Tibial nerve (tissue), 4 donors: ENCODE data around the gene CCDC85C. TPM values are rescaled to one million over a fixed set of nuclear protein-coding genes. Genes with fewer than 3 reads are reported as not detected.
"Not testable (repeated sequence)": the region's sequence is repeated elsewhere in the genome, so short reads cannot be mapped to it uniquely, and the experiment has no call there.

ENCODE experiments used
- DNase-seq, 2 donors: peaks; one replicate each; pipeline ENCODE4 v3.0.0-alpha.2; 2019; ENCODE audit warnings: low spot score in 2 of 2
- H3K27ac ChIP-seq, 4 donors: fragments of 200-600 bp; sonication (generic) in 3 of 4; one replicate each; pipeline ENCODE4 v1.5.1; 2017 to 2019; ENCODE audit warnings: mild to moderate bottlenecking in 1 of 4
- H3K27me3 ChIP-seq, 2 donors: fragments of 200-600 bp; sonication (generic) in 1 of 2; one replicate each; pipeline versions ENCODE4 v1.5.1 to v1.6.0; 2017 to 2019
- H3K36me3 ChIP-seq, 3 donors: fragments of 200-600 bp; sonication (generic); one replicate each; pipeline ENCODE4 v1.5.1; 2018 to 2019
- H3K4me1 ChIP-seq, 4 donors: fragments of 200-600 bp; sonication (generic) in 3 of 4; one replicate each; pipeline ENCODE4 v1.5.1; 2017 to 2019
- H3K4me3 ChIP-seq, 4 donors: fragments of 200-600 bp; sonication (generic) in 3 of 4; one replicate each; pipeline ENCODE4 v1.5.1; 2017 to 2019; ENCODE audit warnings: mild to moderate bottlenecking in 1 of 4, moderate library complexity in 1 of 4
- H3K9me3 ChIP-seq, 4 donors: fragments of 200-600 bp; sonication (generic) in 3 of 4; one replicate each; pipeline ENCODE4 v1.5.1; 2017 to 2019
- EP300 ChIP-seq, 2 donors: sonication (generic); formaldehyde crosslinking; IDR thresholded peaks; one replicate each; pipeline ENCODE4 v1.6.1; 2017; ENCODE audit warnings: antibody characterized with exemption in 2 of 2, mild to moderate bottlenecking in 1 of 2
- POLR2A ChIP-seq, 2 donors: fragments of 450-650 bp; IDR thresholded peaks; one replicate each; pipeline ENCODE4 v1.6.1; 2017; ENCODE audit warnings: antibody characterized with exemption in 2 of 2, mild to moderate bottlenecking in 2 of 2, moderate library complexity in 2 of 2
- WGBS, 2 donors: methylation state at CpG; one replicate each; pipeline ENCODE4 v1.1.5; 2018; 5-methylcytosine and 5-hydroxymethylcytosine counted together
- total RNA-seq, 4 donors: library from RNA; depleted of rRNA; stranded (reverse); fragments of >200 nt; gene quantifications; one replicate each; pipeline ENCODE4 v1.1.0, GENCODE V29; 2016
- TF ChIP-seq, protein P1 (sequence below), 5 experiments: fragments of 200-600 bp in 3 of 5; fragments of 450-650 bp in 2 of 5; sonication (generic) in 3 of 5; IDR thresholded peaks; one replicate each; pipeline ENCODE4 v1.5.1; 2016 to 2019; ENCODE audit warnings: antibody characterized with exemption in 5 of 5, mild to moderate bottlenecking in 3 of 5, moderate library complexity in 2 of 5

Gene CCDC85C
- total RNA-seq, 4 donors from 2014 or later, result 0.60 to 4.6 (median 1.8) TPM

DNA sequence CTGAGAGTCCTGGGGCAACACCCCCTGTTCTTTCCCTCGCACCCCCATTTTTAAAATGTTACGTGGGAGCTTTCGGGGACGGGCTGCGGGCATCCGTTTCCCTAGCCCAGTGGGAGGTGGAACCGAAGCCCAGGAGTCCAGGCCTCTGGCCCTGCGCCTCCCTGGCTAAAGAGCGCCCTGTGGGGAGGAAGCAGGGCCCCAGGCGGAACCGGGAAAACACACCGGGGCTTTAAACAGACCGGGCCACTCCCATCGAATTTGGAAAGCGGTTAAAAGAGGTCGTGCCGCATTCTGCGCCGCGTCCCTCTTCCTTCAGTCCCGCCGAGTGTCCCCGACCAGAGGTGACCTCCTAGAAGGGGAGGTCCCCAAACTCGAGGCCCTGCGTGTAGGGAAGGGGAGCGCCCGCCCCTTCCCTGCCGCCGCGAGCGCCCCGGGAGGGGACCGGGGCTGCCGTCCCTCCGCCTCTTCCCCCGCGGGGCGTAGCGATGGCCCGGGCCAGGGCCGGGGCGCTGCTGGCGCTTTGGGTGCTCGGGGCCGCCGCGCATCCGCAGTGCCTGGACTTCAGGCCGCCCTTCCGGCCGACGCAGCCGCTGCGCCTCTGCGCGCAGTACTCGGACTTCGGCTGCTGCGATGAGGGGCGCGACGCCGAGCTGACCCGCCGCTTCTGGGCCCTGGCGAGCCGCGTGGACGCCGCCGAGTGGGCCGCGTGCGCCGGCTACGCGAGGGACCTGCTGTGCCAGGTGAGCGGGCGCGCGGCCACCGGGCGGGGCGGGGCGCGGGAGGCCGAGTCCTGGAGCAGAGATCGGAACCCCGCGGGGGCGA lies 40.9 kb upstream of the CCDC85C start, which contains the start of gene HHIPL1:
HHIPL1 (plus strand) TSS at position 407 of the 822 bp plus-strand sequence; CDS start at position 486, 79 bp downstream.
- peak within 1 kb of the TSS in 2 of 4 donors; percentile 22 to 59 for H3K27ac ChIP-seq
- WGBS, 2 donors, result 10 to 23% methylated on average over 27 to 85 of the region's 91 CpGs
- H3K9me3 ChIP-seq, result no peaks in the 10 kb centered on the region
- TF ChIP-seq, protein P1, sequence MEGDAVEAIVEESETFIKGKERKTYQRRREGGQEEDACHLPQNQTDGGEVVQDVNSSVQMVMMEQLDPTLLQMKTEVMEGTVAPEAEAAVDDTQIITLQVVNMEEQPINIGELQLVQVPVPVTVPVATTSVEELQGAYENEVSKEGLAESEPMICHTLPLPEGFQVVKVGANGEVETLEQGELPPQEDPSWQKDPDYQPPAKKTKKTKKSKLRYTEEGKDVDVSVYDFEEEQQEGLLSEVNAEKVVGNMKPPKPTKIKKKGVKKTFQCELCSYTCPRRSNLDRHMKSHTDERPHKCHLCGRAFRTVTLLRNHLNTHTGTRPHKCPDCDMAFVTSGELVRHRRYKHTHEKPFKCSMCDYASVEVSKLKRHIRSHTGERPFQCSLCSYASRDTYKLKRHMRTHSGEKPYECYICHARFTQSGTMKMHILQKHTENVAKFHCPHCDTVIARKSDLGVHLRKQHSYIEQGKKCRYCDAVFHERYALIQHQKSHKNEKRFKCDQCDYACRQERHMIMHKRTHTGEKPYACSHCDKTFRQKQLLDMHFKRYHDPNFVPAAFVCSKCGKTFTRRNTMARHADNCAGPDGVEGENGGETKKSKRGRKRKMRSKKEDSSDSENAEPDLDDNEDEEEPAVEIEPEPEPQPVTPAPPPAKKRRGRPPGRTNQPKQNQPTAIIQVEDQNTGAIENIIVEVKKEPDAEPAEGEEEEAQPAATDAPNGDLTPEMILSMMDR (IDR thresholded peaks at IDR 0.05), result peak in 1 of 5 experiments; percentile 9
- TF ChIP-seq POLR2A (IDR thresholded peaks at IDR 0.05) (no peak), EP300 (IDR thresholded peaks at IDR 0.05) (no peak)
- peak within 1 kb of the TSS; percentile 30 to 63 (median 38) for H3K4me3 ChIP-seq
- H3K36me3 ChIP-seq, result no peaks in the 10 kb centered on the region
- H3K4me1 ChIP-seq, result peaks cover 0 to 15% (median 4%) of the 10 kb centered on the region in 4 donors
- DNase-seq, result no peak
- H3K27me3 ChIP-seq, result peaks cover 0 to 16% of the 10 kb centered on the region in 2 donors

- peaks cover 0 to 16% of the 10 kb centered on the region in 2 donors for H3K27me3 ChIP-seq
- peaks cover 0 to 15% (median 4%) of the 10 kb centered on the region in 4 donors for H3K4me1 ChIP-seq
- no peak overlapping the region for H3K4me3 ChIP-seq
- DNase-seq, result no peak
- no peak for TF ChIP-seq POLR2A (IDR thresholded peaks at IDR 0.05)
- no peak for TF ChIP-seq EP300 (IDR thresholded peaks at IDR 0.05)
- TF ChIP-seq, protein P1 (IDR thresholded peaks at IDR 0.05), result no peak
- no peak overlapping the region for H3K27ac ChIP-seq
- H3K36me3 ChIP-seq, result no peaks in the 10 kb centered on the region
- no peaks in the 10 kb centered on the region for H3K9me3 ChIP-seq
- WGBS, 2 donors, result 89 to 91% methylated on average over 11 of the region's 11 CpGs
Measured at GRCh38 chr14:99644035-99644587, 40.1 kb upstream of the CCDC85C start.

- 66 to 71% methylated on average over 6 of the region's 6 CpGs for WGBS, 2 donors
- TF ChIP-seq POLR2A (IDR thresholded peaks at IDR 0.05) (no peak), EP300 (IDR thresholded peaks at IDR 0.05) (no peak)
- TF ChIP-seq, protein P1 (IDR thresholded peaks at IDR 0.05), result no peak
Measured at GRCh38 chr14:99643343-99643742, 39.3 kb upstream of the CCDC85C start.

DNA sequence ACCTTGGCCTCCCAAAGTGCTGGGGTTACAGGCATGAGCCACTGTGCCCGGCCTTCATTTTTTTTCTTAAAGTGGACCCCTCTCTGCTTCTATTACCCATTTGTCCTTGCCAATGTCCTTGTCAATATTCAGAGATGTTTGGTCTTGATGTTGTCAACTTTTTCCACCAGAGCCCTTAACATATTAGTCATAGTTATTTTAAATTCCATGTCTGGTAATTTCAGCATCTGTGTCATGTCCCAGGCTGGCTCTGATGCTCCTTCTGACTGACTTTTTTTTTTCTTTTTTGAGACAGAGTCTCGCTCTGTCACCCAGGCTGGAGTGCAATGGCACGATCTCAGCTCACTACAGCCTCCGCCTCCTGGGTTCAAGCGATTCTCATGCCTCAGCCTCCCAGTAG lies 38.8 kb upstream of the CCDC85C start:
- not testable (repeated sequence) for H3K36me3 ChIP-seq, H3K27ac ChIP-seq, DNase-seq, H3K4me3 ChIP-seq, H3K9me3 ChIP-seq
- Histone ChIP-seq H3K27me3 (peaks cover 0 to 16% of the 10 kb centered on the region in 2 donors), H3K4me1 (peaks cover 0 to 15% (median 4%) of the 10 kb centered on the region in 4 donors)
- WGBS, 2 donors, result 87 to 94% methylated on average over 5 of the region's 5 CpGs

More at GRCh38 chr14:99643343-99643742, 39.3 kb upstream of the CCDC85C start:
- Histone ChIP-seq H3K36me3 (no peaks in the 10 kb centered on the region), H3K27me3 (peaks cover 0 to 16% of the 10 kb centered on the region in 2 donors), H3K9me3 (no peaks in the 10 kb centered on the region), H3K27ac (no peak overlapping the region), H3K4me3 (no peak overlapping the region), H3K4me1 (peaks cover 0 to 15% (median 4%) of the 10 kb centered on the region in 4 donors)
- no peak for DNase-seq

GRCh38 chr14:99637624-99638023 lies 33.6 kb upstream of the CCDC85C start:
- no peaks in the 10 kb centered on the region for H3K27me3 ChIP-seq
- 83 to 96% methylated on average over 7 of the region's 7 CpGs for WGBS, 2 donors
- TF ChIP-seq POLR2A (IDR thresholded peaks at IDR 0.05) (no peak), EP300 (IDR thresholded peaks at IDR 0.05) (no peak)
- TF ChIP-seq, protein P1 (IDR thresholded peaks at IDR 0.05), result no peak

More at GRCh38 chr14:99637624-99638023, 33.6 kb upstream of the CCDC85C start:
- Histone ChIP-seq H3K4me3 (no peak overlapping the region), H3K4me1 (no peaks in the 10 kb centered on the region), H3K36me3 (no peaks in the 10 kb centered on the region), H3K27ac (no peak overlapping the region), H3K9me3 (no peaks in the 10 kb centered on the region)
- no peak for DNase-seq
